ENCODE results near the gene SFXN5.
"Not testable (repeated sequence)": the region's sequence is repeated elsewhere in the genome, so short reads cannot be mapped to it uniquely, and the experiment has no call there.

Gene SFXN5

GRCh38 chr2:73071360-73072128, at the start of gene SFXN5:
TSS of gene SFXN5 (minus strand) at chr2:73071712. CDS start at chr2:73071705, 7 bp downstream.
- Histone ChIP-seq H3K4me1 (ENCODE audit: control insufficient read depth in 5 of 5, insufficient read depth in 5 of 5, low read length in 5 of 5) (peaks cover 6 to 40% (median 28%) of the 10 kb centered on the region in 5 donors), H3K27me3 (ENCODE audit: control insufficient read depth in 5 of 5, insufficient read depth in 4 of 5, low read length in 5 of 5) (no peaks in the 10 kb centered on the region), H3K4me3 (ENCODE audit: low read depth in 1 of 5, low read length in 5 of 5) (peak within 1 kb of the TSS; percentile 74 to 95 (median 87)), H3K36me3 (ENCODE audit: control insufficient read depth in 5 of 5, insufficient read depth in 5 of 5, low read length in 5 of 5) (peaks cover 0 to 20% (median 4%) of the 10 kb centered on the region in 5 donors), H3K9me3 (ENCODE audit: control insufficient read depth in 5 of 5, low read length in 5 of 5) (no peaks in the 10 kb centered on the region), H3K27ac (ENCODE audit: low read depth, low read length) (peak within 1 kb of the TSS; percentile 79), H3K9ac (ENCODE audit: low read length in 5 of 5) (peak within 1 kb of the TSS; percentile 26 to 89 (median 81))

GRCh38 chr2:73119611-73120239, 48.2 kb upstream of the SFXN5 start:
- not testable (repeated sequence) for H3K9ac ChIP-seq (ENCODE audit: low read length in 5 of 5); H3K36me3 ChIP-seq (ENCODE audit: control insufficient read depth in 5 of 5, insufficient read depth in 5 of 5, low read length in 5 of 5); H3K27ac ChIP-seq (ENCODE audit: low read depth, low read length); H3K27me3 ChIP-seq (ENCODE audit: control insufficient read depth in 5 of 5, insufficient read depth in 4 of 5, low read length in 5 of 5); H3K4me1 ChIP-seq (ENCODE audit: control insufficient read depth in 5 of 5, insufficient read depth in 5 of 5, low read length in 5 of 5); H3K9me3 ChIP-seq (ENCODE audit: control insufficient read depth in 5 of 5, low read length in 5 of 5); H3K4me3 ChIP-seq (ENCODE audit: low read depth in 1 of 5, low read length in 5 of 5)

- Histone ChIP-seq H3K27ac (ENCODE audit: low read depth, low read length) (no peak overlapping the region), H3K4me1 (ENCODE audit: control insufficient read depth in 5 of 5, insufficient read depth in 5 of 5, low read length in 5 of 5) (peaks cover 0 to 10% (median under 1%) of the 10 kb centered on the region in 5 donors), H3K4me3 (ENCODE audit: low read depth in 1 of 5, low read length in 5 of 5) (no peak overlapping the region), H3K36me3 (ENCODE audit: control insufficient read depth in 5 of 5, insufficient read depth in 5 of 5, low read length in 5 of 5) (no peaks in the 10 kb centered on the region), H3K27me3 (ENCODE audit: control insufficient read depth in 5 of 5, insufficient read depth in 4 of 5, low read length in 5 of 5) (no peaks in the 10 kb centered on the region), H3K9ac (ENCODE audit: low read length in 5 of 5) (no peak overlapping the region), H3K9me3 (ENCODE audit: control insufficient read depth in 5 of 5, low read length in 5 of 5) (no peaks in the 10 kb centered on the region)
Measured at GRCh38 chr2:73117441-73117840, 45.9 kb upstream of the SFXN5 start.

- no peak overlapping the region for H3K27ac ChIP-seq (ENCODE audit: low read depth, low read length)
- no peaks in the 10 kb centered on the region for H3K9me3 ChIP-seq (ENCODE audit: control insufficient read depth in 5 of 5, low read length in 5 of 5)
- H3K27me3 ChIP-seq (ENCODE audit: control insufficient read depth in 5 of 5, insufficient read depth in 4 of 5, low read length in 5 of 5), result no peaks in the 10 kb centered on the region
- H3K36me3 ChIP-seq (ENCODE audit: control insufficient read depth in 5 of 5, insufficient read depth in 5 of 5, low read length in 5 of 5), result no peaks in the 10 kb centered on the region
- no peak overlapping the region for H3K4me3 ChIP-seq (ENCODE audit: low read depth in 1 of 5, low read length in 5 of 5)
- H3K4me1 ChIP-seq (ENCODE audit: control insufficient read depth in 5 of 5, insufficient read depth in 5 of 5, low read length in 5 of 5), result peaks cover 0 to 21% (median 11%) of the 10 kb centered on the region in 5 donors
- no peak overlapping the region for H3K9ac ChIP-seq (ENCODE audit: low read length in 5 of 5)
Measured at GRCh38 chr2:73116182-73116960, 44.9 kb upstream of the SFXN5 start.

GRCh38 chr2:73114273-73114867, 42.9 kb upstream of the SFXN5 start:
- peaks cover 2 to 34% (median 28%) of the 10 kb centered on the region in 5 donors for H3K4me1 ChIP-seq (ENCODE audit: control insufficient read depth in 5 of 5, insufficient read depth in 5 of 5, low read length in 5 of 5)
- H3K27me3 ChIP-seq (ENCODE audit: control insufficient read depth in 5 of 5, insufficient read depth in 4 of 5, low read length in 5 of 5), result no peaks in the 10 kb centered on the region
- no peak overlapping the region for H3K27ac ChIP-seq (ENCODE audit: low read depth, low read length)
- no peak overlapping the region for H3K4me3 ChIP-seq (ENCODE audit: low read depth in 1 of 5, low read length in 5 of 5)
- H3K9me3 ChIP-seq (ENCODE audit: control insufficient read depth in 5 of 5, low read length in 5 of 5), result no peaks in the 10 kb centered on the region
- H3K36me3 ChIP-seq (ENCODE audit: control insufficient read depth in 5 of 5, insufficient read depth in 5 of 5, low read length in 5 of 5), result no peaks in the 10 kb centered on the region
- H3K9ac ChIP-seq (ENCODE audit: low read length in 5 of 5), result no peak overlapping the region

GRCh38 chr2:73112913-73113854, 41.7 kb upstream of the SFXN5 start, which contains the start of gene RAB11FIP5:
TSS of gene RAB11FIP5 (minus strand) at chr2:73112948. CDS start at chr2:73112777, 171 bp downstream.
- H3K4me3 ChIP-seq (ENCODE audit: low read depth in 1 of 5, low read length in 5 of 5), result peak within 1 kb of the TSS; percentile 73 to 88 (median 78)
- peak within 1 kb of the TSS; percentile 75 for H3K27ac ChIP-seq (ENCODE audit: low read depth, low read length)
- H3K36me3 ChIP-seq (ENCODE audit: control insufficient read depth in 5 of 5, insufficient read depth in 5 of 5, low read length in 5 of 5), result no peaks in the 10 kb centered on the region
- H3K9ac ChIP-seq (ENCODE audit: low read length in 5 of 5), result peak within 1 kb of the TSS; percentile 22 to 89 (median 86)
- H3K9me3 ChIP-seq (ENCODE audit: control insufficient read depth in 5 of 5, low read length in 5 of 5), result no peaks in the 10 kb centered on the region
- no peaks in the 10 kb centered on the region for H3K27me3 ChIP-seq (ENCODE audit: control insufficient read depth in 5 of 5, insufficient read depth in 4 of 5, low read length in 5 of 5)
- peaks cover 2 to 34% (median 29%) of the 10 kb centered on the region in 5 donors for H3K4me1 ChIP-seq (ENCODE audit: control insufficient read depth in 5 of 5, insufficient read depth in 5 of 5, low read length in 5 of 5)

GRCh38 chr2:73112026-73112912, 40.8 kb upstream of the SFXN5 start:
- Histone ChIP-seq H3K4me3 (ENCODE audit: low read depth in 1 of 5, low read length in 5 of 5) (peak overlapping the region; percentile 73 to 88 (median 78)), H3K9ac (ENCODE audit: low read length in 5 of 5) (peak overlapping the region; percentile 22 to 88 (median 82)), H3K27ac (ENCODE audit: low read depth, low read length) (peak overlapping the region; percentile 41), H3K9me3 (ENCODE audit: control insufficient read depth in 5 of 5, low read length in 5 of 5) (no peaks in the 10 kb centered on the region), H3K27me3 (ENCODE audit: control insufficient read depth in 5 of 5, insufficient read depth in 4 of 5, low read length in 5 of 5) (no peaks in the 10 kb centered on the region), H3K36me3 (ENCODE audit: control insufficient read depth in 5 of 5, insufficient read depth in 5 of 5, low read length in 5 of 5) (no peaks in the 10 kb centered on the region), H3K4me1 (ENCODE audit: control insufficient read depth in 5 of 5, insufficient read depth in 5 of 5, low read length in 5 of 5) (peaks cover 2 to 42% (median 36%) of the 10 kb centered on the region in 5 donors)

- peak overlapping the region; percentile 73 to 88 (median 78) for H3K4me3 ChIP-seq (ENCODE audit: low read depth in 1 of 5, low read length in 5 of 5)
- no peaks in the 10 kb centered on the region for H3K27me3 ChIP-seq (ENCODE audit: control insufficient read depth in 5 of 5, insufficient read depth in 4 of 5, low read length in 5 of 5)
- H3K4me1 ChIP-seq (ENCODE audit: control insufficient read depth in 5 of 5, insufficient read depth in 5 of 5, low read length in 5 of 5), result peaks cover 2 to 50% (median 41%) of the 10 kb centered on the region in 5 donors
Measured at GRCh38 chr2:73111073-73112025, 39.8 kb upstream of the SFXN5 start.

More at GRCh38 chr2:73111073-73112025, 39.8 kb upstream of the SFXN5 start:
- peak overlapping the region; percentile 22 to 88 (median 82) for H3K9ac ChIP-seq (ENCODE audit: low read length in 5 of 5)
- H3K27ac ChIP-seq (ENCODE audit: low read depth, low read length), result peak overlapping the region; percentile 41
- H3K9me3 ChIP-seq (ENCODE audit: control insufficient read depth in 5 of 5, low read length in 5 of 5), result no peaks in the 10 kb centered on the region
- no peaks in the 10 kb centered on the region for H3K36me3 ChIP-seq (ENCODE audit: control insufficient read depth in 5 of 5, insufficient read depth in 5 of 5, low read length in 5 of 5)
